Inferior parietal cortex (tissue), 1 donor: Measurements from ENCODE around the gene YDJC.
"Not testable (repeated sequence)": the region's sequence is repeated elsewhere in the genome, so short reads cannot be mapped to it uniquely, and the experiment has no call there.

Source experiments
- DNase-seq: peaks from one replicate; pipeline ENCODE4 v3.0.0-alpha.2; 2016; ENCODE audit errors: extremely low spot score

Gene YDJC

DNA sequence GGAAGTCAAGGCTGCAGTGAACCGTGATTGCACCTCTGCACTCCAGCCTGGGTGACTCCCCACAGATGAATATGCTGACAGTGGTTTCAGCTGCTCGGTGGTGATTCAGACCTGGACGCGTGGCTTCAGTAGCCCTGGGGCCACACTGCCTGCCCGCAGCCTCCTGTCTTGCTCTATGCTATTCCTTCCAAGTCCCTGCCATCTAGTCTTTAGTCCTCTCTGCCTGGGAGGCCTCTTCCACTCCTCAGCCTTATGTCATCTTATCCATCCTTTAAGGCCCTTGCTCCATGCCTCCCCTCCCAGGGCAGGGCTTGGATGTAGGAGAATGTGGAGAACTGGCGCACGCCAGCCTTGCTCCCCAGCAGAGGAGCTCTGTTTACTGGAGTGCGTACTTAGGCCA is 23.0 kb downstream of the YDJC start:
- DNase-seq, result no peak

DNA sequence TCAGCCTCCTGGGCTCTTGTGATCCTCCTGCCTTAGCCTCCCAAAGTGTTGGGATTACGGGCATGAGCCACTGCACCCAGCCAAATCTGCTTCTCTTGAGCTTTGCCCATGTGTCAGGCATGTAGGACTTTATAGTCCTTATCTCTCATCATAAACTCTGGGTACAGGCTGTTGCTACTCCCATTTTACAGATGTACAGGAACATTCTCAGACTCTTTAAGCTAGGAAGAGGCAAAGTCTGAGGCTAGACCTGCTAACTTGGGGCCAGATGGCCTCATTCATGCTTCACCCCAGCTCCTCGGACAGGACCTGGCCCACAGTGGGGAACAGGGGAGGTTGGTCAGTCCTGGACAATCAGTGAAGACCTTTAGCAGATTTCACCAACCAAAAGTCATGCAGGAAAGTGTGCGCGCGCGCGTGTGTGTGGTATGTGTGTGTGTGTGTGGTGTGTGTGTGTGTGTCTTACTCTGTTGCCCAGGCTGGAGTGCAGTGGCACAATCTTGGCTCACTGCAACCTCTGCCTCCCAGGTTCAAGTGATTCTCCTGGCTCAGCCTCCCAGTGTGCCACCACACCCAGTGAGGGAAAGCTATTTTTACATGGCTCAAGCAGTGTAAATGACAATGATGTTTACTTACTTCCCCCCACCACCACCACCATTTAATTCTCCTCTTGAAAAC is 23.8 kb downstream of the YDJC start:
- DNase-seq, result no peak

- DNase-seq, result no peak
Observed at GRCh38 chr22:21603973-21604372, 25.8 kb downstream of the YDJC start.

DNA sequence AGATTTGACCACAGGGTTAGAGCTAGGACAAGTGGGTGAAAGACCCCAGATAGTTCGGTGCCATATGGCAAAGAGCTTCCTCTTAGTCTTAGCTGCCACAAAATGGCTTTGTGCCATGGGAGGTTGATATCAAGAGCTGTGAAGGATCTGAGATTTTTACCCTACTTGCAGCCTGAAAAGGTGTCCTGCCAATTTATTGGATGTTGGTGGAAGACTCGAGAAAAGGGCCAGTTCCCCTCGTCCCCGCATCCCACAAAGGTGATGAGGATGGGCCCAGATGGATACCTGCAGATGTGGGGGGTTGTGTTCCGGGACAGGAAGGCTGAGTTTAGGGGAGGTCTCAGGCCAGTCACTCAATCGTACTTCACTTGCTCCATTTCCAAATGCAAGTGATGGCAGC is 27.2 kb downstream of the YDJC start:
- no peak for DNase-seq

- no peak for DNase-seq
Observed at GRCh38 chr22:21599053-21599893, 30.5 kb downstream of the YDJC start.

GRCh38 chr22:21598302-21598701 is 31.5 kb downstream of the YDJC start:
- DNase-seq, result no peak

DNA sequence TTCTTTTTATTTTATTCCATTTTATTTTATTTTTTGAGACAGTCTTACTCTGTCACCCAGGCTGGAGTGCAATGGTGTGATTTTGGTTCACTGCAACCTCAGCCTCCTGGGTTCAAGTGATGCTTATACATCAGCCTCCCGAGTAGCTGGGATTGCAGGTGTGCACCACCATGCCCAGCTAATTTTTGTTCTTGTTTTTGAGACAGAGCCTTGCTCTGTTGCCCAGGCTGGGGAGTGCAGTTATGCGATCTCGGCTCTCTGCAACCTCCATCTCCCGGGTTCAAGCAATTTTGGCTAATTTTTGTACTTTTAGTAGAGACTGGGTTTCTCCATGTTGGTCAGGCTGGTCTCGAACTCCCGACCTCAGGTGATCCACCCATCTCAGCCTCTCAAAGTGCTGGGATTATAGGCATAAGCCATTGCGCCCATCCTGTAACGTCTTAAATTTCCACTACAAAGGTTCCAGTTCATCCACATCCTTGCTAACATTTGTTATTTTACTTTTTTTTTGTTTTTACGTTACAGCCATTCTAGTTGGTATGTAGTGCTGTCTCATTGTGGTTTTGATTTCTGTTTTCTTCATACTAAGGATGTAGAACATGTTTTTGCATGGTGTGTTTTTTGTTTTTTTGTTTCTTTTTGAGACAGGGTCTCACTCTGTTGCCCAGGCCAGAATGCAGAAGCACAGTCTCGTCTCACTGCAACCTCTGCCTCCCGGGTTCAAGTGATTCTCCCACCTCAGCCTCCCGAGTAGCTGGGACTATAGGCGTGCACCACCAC is 33.3 kb downstream of the YDJC start:
- not testable (repeated sequence) for DNase-seq

- no peak for DNase-seq
Observed at GRCh38 chr22:21594865-21595452, 34.9 kb downstream of the YDJC start.

GRCh38 chr22:21593406-21594232 is 36.2 kb downstream of the YDJC start:
- no peak for DNase-seq

- no peak for DNase-seq
Observed at GRCh38 chr22:21592422-21592821, 37.4 kb downstream of the YDJC start.

GRCh38 chr22:21591695-21592094 is 38.1 kb downstream of the YDJC start:
- no peak for DNase-seq

DNA sequence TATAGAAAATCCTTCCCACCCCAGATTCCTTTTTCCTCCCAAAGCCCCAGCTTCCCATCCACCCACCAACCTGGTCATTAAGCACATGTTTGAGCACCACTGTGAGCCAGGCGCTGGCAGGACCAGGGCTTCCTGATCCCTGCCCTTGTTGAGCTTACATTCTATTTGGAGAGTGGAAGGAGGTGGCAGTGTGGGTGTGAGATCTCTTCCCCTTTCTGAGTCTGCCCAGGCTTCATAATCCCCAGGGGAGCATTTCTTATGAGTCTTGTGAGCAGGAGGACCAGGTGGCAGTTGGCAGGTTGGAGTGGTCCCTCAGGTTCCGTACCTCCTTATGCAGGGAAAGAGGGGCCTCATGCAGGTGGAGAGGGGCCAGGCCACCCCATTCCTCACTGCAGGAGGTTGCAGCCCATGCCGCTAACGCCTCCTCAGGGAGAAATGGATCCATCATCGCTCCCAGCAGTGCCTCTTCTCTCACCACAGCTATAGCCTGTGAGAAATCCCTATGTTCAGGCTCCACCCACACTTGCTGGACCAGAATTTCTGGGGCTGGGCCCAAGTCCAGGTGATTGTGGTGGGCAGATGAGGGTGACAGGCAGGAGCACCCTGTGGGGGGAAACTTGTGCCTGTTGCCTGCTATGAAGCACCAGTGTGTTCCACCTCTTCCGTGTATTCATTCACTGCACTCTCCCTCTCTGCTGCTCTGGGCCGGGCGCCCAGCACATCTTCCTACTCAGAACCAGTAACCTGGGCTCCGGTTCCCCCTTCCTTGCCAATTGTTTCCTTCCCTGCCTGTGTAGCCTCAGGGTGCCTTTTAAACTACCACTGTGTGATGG is 38.8 kb downstream of the YDJC start:
- peak; percentile 43 for DNase-seq

GRCh38 chr22:21589396-21589795 is 40.4 kb downstream of the YDJC start:
- no peak for DNase-seq

- DNase-seq, result peak; percentile 78
Observed at GRCh38 chr22:21587803-21588611, 41.8 kb downstream of the YDJC start.

- DNase-seq, result no peak
Observed at GRCh38 chr22:21585389-21585788, 44.4 kb downstream of the YDJC start.

DNA sequence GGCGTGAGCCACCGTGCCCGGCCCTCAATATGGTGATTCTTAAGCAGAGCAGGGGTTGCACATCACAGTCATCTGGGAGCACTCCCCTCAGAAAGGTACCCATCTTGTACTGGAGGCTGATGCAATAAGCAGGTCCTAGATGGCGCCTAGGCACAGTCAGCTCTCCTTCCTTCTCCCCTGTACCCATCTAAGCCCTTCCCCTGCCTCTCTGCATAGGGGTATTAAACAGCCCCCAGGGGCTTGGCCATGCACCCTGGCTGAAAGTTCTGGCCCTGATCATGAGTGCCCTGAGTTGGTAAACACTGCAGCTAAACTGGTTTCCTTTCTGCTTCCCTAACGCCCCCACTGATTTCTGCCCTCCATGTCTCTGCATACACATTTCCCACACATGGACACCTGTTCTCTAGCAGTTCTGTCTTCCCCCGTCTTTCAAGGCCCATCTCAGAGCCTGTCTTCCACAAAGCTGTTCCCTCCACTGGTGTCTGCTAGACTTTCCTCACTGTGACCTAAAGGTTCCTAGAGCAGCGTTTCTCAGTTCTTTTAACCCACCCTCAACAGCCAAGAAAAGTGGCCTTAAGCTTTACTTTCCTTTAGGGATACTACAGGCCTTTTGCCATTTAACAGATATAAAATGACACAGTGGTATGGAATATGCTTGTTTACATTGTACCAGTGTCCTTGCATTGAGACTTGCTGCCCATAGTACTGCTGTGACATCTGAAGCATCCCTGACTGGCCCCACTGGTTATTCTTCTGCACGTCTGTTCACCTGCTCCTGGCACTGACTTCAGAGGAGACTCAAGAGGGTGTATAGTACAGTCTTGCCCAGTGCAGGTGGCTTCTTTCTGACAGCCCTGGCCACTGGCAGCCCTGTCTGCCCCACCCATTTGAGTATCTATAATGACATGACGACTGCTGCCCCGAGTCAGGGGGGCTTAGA is 46.8 kb downstream of the YDJC start:
- DNase-seq, result no peak

DNA sequence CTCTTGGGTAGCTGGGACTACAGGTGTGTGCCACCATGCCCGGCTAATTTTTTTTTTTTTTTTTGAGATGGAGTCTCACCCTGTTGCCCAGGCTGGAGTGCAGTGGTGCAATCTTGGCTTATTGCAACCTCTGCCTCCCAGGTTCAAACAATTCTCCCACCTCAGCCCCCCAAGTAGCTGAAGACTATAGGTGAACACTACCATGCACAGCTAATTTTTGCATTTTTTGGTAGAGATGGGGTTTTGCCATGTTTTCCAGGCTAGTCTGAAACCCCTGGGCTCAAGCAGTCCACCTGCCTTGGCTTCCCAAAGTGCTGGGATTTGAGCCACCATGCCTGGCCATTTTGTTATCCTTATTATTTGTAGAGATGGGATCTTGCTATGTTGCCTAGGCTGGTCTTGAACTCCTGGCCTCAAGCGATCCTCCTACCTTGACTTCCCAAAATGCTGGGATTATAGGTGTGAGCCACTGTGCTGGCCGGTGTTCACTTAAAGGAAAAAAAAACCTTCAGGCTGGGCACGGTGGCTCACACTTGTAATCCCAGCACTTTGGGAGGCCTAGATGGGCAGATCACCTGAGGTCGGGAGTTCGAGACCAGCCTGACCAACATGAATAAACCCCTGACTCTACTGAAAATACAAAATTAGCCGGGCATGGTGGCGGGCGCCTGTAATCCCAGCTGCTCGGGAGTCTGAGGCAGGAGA is 48.7 kb downstream of the YDJC start:
- DNase-seq, result not testable (repeated sequence)

GRCh38 chr22:21580623-21581007 is 49.2 kb downstream of the YDJC start:
- DNase-seq, result not testable (repeated sequence)
